ENCODE data around the gene IQCH. TPM values are rescaled to one million over a fixed set of nuclear protein-coding genes. Genes with fewer than 3 reads are reported as not detected.
"Not testable (repeated sequence)": the region's sequence is repeated elsewhere in the genome, so short reads cannot be mapped to it uniquely, and the experiment has no call there.

The IQCH gene
- total RNA-seq, 1 donor from 2014 or later, result 6.9 TPM

DNA sequence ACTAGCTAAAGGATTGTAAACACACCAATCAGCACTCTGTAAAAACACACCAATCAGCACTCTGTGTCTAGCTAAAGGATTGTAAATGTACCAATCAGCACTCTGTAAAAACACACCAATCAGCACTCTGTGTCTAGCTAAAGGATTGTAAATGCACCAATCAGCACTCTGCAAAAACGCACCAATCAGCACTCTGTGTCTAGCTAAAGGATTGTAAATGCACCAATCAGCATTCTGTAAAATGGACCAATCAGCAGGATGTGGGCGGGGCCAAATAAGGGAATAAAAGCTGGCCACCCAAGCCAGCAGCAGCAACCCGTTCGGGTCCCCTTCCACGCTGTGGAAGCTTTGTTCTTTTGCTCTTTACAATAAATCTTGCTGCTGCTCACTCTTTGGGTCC is 8.0 kb upstream of the IQCH start:
- not testable (repeated sequence) for DNase-seq (ENCODE audit: low read depth)

DNA sequence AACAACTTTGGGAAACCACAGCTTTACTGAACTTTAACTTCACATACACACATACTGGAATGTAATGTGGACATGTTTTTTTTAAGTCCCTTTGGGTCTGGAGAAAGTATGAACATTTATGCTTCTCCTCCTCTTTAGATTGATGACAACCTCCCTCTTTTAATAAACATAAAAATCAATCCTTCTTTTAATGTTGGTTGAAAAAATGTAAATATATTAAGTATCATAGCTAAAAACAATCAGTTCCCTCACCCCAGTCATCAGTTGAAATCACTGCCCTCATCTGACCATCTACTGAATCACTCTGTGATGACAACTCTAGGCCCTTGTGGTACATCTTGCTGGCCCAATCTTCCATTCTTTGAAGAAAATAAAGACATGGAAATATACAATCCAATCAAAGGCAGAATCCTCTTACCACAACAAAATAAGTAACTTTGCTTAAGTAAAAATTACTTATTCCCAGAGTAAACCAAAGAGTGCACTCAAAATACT is 6.5 kb upstream of the IQCH start:
- DNase-seq (ENCODE audit: low read depth), result no peak

DNA sequence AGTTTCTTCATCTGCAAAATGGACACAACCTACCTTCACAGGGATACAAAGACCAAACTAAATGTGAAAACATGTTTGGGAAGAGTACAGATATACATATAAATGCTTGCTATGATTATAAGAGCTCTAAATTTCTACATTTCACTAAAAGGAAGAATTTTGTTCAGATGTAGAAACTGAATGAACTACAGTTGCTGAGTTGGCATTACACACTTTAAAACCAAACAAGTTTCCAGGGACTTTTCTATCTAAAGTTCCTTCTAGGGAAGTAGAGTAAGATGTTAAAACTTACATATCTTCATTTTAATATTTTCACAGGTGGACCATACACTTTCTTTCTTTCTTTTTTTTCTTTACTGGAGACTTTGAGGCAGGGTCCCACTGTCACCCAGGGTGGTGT is 4.8 kb upstream of the IQCH start:
- no peak for DNase-seq (ENCODE audit: low read depth)

DNA sequence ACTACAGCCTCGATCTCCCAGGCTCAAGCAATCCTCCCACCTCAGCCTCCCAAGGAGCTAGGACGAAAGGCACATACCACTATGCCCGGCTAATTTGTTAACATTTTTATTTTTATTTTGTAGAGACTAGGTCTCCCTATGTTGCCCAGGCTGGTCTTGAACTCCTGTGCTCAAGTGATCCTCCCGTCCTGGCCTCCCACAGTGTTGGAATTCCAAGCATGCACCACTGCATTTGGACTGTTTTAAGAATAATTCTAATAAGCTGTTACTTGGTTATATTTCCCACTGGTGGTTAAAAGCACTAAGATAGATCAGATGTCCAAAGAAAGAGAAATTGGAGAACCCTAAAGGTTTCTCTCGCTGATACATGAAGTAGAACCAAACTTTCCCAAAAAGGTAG is 3.3 kb upstream of the IQCH start:
- no peak for DNase-seq (ENCODE audit: low read depth)

DNA sequence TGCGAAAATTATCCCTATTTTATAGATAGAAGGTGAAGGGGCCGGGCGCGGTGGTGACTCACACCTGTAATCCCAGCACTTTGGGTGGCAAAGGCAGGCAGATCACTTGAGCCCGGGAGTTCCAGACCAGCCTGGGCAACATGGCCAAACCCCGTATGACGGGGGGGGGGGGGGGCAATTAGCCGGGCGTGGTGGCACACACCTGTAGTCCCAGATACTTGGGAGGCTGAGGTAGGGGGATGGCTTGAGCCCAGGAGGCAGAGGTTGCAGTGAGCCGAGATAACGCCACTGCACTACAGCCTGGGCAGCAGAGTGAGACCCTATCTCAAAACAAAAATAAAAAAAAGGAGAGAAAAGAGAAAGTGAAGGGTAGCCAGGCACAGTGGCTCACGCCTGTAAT is 1.5 kb upstream of the IQCH start:
- DNase-seq (ENCODE audit: low read depth), result no peak

DNA sequence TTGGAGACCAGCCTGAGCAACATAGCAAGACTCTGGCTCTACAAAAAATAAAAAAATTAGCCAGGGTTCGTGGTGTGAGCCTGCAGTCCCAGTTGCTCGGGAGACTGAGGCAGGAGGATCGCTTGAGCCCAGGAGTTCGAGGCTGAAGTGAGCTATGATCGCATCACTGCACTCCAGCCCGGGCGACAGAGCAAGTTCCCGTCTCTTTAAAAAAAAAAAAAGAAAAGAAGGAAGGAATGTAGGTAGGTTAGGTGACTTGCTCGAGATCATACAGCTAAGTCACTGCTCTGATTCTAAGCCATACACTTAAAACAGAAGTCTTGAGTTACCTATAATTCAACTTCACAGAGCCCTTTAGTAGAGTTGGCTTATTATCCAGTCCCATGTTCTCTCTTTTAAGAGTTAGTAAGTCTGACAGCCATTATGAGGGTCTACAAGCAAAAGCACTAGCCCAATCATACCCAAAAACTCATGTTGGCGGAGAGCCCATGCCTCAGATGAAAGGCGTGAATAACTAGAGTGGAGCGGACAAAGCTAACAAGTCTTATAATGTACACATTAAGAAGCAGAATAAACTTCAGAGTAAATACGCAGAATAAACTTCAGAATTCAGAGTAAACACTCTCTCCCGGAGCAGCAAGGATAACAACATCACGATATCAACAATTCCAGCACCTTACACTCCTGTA is 893 bp upstream of the IQCH start:
- peak; percentile 28 for DNase-seq (ENCODE audit: low read depth)

DNA sequence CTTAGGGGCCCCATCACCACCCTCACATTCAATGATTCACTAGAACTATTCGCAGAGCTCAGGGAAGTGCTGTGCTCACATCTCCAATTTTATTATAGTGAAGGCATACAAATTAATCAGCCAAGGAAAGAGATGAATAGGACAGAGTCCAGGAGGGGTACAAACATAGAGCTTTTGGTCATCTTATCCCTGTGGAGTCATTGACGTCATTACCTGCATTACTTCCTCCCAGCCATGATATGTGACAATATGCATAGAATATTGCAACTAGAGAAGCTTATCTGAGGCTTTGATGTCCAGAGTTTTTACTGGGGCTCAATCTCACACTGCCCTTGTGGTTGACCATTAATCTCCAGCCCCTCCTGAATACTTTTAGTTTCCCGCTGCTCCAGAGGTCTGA is 1.5 kb downstream of the IQCH start:
- DNase-seq (ENCODE audit: low read depth), result no peak

DNA sequence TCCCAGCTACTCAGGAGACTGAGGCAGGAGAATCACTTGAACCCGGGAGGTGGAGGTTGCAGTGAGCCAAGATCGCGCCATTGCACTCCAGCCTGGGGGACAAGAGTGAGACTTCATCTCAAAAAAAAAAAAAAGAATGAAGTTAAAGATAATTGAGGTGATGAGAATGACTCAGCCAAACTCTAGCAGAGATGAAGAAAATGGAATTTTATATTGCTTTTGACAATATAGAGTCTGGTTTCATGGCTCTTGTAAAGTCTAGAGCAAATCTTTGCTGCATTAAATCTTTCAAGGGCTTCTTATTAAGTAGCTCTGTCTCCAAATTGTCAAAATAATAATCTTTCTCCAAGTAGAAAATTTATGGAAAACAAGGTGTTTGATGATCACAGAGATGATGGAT is 3.8 kb downstream of the IQCH start:
- DNase-seq (ENCODE audit: low read depth), result not testable (repeated sequence)

DNA sequence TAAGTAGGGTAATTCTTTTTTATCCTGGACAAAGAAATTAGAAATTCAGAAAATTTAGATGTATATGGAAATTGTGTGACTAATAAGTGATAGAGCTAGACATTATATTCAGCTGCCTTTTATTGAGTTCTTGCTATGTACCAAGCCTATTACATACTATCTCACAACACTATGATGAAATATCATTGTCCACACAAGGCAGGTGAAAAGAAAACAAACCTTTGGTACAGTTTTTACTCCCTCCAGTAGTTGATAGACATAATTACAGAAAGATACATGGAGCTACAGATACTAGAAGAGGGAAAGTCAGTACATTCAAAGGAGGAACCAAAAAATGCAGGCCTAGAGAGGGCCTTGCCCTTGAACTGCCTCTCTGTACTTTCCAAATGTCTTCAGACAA is 4.8 kb downstream of the IQCH start:
- no peak for DNase-seq (ENCODE audit: low read depth)

DNA sequence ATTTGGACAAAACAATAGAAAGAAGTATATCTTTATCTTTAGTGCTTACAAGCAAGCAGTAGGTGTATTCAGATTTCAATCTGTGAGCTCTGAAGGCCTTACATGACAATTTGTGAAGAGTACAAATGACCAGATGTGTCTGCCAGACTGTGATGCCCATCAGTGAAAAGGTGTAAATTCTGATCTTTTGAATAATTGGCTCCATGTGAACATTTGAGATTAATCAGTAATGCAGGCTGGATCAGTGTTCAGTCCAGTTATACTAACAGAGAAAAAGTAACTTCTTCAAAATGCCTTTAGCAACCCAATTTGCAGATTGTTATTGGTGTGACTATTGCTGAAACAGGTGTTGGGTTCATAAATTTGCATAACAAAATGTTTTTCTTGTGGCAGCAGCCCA is 5.2 kb downstream of the IQCH start:
- no peak for DNase-seq (ENCODE audit: low read depth)

DNA sequence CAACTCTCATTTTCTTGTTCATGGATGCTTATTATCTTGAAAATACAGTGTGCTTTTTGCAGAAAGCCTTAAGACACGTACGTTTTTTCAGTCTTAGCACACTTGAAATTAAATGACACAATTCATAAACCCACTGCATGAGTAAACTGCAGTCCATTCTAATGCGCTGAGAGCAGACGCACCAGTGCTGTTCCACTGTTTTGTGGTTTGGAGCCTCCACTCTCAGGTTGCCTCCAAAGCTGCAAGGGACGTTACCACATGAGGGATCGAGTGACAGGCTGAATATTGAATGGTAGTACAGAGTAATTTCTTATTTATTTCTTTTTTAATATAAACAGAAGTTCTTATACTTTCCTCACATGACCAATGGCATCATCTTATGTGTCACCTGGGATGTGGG is 12.3 kb downstream of the IQCH start:
- DNase-seq (ENCODE audit: low read depth), result peak; percentile 5

DNA sequence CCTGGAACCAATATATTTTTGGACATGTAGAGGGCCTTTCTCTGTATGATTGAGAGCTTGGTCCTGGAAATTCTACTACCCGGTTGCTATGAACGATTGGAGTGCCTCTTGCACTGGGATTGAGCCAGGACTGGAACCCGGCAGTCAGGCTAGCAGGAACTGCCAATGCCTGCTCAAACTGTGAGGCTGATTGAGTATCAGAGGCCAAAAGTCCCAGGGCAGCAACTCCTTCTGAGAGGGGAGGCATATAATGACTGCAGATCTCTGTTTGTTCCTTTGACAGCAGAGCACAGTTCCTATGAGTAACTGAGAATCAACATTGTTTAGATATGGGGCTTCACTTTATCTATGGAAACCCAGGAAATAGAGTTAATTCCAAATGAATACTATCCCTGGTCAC is 12.9 kb downstream of the IQCH start:
- no peak for DNase-seq (ENCODE audit: low read depth)

DNA sequence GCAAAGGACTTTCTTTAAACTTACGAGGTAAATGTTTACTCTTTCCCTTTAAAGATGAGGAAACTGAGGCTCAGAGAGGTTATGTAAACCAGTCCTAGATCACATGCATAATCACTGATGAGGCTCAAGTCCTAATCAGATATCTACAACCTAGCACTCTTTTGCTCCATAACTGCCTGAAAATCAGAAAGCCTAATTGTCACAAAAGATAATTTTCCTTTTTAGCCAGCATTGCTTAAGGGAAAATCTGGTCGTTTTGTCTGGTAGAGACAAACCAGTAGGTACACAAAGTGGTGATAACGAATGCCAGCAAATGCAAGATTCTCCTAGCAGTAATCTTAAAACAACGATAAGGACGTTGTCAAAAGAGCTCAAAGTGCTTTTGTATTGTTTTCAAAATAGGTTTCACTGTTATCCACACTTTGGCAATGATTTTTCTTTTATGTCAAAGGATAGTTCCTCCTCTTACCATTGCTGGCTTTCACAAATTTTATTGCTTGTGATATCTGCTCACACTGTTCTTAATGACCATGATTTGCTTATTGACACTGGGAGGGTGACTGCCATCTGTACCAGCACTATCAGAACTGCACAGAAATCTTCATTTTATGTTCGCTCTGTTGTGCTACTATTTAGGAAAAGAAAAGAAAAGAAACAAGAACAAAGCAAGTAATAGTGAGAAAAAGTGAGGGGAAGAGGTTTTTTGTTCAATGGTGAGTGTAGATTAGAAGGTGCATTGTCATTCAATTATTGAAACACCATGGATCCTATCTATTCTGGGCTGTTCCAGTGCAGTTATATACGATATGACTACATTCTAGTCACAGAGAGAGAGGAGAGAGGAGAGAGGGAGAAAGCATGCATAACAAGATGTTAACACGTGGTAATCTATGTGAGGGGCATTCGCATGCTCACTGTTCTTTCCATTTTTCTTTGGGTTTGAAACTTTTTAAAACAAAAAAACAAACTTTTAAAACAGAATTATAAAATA is 13.7 kb downstream of the IQCH start:
- DNase-seq (ENCODE audit: low read depth), result no peak

DNA sequence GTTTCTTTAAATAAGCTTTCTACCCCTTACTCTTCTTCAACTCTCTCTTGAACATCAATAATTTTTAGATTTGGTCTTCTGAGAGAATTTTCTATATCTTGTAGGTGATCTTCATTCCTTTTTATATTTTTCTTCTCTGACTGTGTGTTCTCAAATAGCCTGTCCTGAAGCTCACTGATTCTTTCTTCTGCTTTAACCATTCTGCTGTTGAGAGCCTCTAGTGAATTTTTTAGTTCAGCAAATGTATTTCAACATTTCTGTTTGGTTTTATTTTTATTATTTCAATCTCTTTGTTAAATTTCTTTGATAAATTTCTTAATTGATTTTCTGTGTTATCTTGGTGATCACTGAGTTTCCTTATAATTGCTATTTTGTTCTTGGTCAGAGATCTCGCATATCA is 19.6 kb downstream of the IQCH start:
- DNase-seq (ENCODE audit: low read depth), result no peak

DNA sequence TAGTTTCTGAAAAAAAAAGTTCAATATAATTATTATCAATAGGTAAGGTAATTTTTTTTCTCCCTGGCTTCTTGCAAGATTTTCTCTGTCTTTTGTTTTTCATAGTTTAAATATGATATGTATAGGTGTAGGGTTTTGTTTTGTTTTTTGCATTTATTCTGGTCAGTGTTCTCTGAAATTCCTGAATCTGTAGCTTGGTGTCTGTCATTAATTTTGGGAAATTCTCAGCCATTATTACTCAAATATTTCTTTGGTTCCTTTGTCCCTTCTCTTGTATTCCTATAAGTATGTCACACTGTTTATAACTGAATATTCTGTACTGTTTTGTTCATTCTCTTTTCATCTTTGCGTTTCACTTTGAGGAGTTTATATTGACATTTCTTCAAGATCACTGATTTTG is 22.1 kb downstream of the IQCH start:
- no peak for DNase-seq (ENCODE audit: low read depth)

DNA sequence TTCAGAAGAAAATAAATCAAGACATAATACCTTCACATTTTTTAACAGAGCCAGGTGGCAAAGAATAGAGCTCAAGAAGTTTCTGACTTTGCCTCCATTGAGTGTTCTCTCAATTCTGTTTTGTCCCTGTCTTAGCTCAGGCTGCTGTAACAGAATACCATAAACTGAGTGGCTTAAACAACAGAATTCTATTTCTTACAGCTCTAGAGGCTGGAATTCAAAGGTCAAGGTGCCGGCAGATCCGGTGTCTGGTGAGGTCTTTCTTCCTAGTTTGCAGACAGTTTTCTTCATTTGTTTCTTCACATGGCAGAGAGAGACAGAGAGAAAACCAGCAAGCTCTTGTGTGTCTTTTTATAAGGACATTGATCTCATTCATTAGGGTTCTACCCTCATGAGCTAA is 25.6 kb downstream of the IQCH start:
- no peak for DNase-seq (ENCODE audit: low read depth)

DNA sequence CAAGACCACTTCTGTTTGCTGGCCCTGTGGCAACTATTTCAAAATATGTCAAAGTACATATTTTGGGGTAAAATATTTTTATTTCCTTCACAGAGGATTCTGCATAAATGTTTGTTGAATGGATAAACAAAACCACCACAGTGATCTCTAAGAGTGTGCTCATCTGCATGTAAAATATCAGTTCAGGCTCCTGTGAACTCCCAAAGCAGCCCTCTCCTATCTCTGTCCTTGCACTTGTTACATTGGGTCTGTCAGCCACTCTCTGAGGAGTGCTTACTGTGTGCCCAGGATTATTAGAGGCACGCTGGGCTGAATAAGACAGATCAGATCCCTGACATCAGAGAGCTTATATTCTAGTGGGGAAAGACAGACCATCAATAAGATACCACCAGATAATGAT is 27.1 kb downstream of the IQCH start:
- no peak for DNase-seq (ENCODE audit: low read depth)

DNA sequence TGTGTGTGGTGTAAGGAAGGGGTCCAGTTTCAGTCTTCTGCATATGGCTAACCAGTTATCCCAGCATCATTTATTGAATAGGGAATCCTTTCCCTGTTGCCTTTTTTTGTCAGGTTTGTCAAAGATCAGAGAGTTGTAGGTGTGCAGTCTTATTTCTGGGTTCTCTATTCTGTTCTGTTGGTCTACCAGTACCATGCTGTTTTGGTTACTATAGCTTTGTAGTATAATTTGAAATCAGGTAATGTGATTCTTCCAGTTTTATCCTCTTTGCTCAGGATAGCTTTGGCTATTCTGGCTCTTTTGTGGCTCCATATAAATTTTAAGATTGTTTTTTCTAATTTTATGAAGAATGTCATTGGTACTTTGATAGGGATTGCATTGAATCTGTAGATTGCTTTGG is 31.0 kb downstream of the IQCH start:
- DNase-seq (ENCODE audit: low read depth), result not testable (repeated sequence)

DNA sequence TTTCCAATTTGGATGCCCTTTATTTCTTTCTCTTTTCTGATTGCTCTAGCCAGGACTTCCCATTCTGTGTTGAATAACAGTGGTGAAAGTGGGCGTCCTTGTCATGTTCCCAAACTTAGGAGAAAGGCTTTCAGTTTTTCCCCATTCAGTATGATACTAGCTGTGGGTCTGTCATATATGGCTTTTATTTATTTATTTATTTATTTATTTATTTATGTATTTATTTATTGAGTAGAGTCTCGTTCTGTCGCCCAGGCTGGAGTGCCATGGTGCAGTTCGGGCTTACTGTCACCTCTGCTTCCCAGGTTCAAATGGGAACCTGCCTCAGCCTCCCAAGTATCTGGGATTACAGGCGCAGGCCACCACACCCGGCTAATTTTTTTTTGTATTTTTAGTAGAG is 31.8 kb downstream of the IQCH start:
- DNase-seq (ENCODE audit: low read depth), result not testable (repeated sequence)

DNA sequence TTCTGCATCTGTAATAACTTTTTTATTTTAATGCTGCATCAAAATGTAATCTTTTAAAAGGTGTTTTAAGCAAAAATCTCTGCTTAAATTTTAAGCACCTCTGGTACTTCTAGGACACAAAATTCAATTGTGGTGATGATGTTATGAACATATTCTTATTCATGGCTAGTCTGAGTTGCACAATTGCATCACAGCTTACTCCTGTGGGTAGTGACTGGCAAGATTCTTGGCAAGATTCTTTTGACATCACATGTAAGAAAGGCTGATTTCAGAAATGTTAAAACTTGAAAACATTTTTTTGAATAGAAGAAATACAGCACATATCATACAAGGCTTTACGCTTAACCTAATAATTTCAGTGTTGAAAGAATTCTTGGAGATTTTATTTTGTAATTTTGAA is 35.7 kb downstream of the IQCH start:
- no peak for DNase-seq (ENCODE audit: low read depth)

DNA sequence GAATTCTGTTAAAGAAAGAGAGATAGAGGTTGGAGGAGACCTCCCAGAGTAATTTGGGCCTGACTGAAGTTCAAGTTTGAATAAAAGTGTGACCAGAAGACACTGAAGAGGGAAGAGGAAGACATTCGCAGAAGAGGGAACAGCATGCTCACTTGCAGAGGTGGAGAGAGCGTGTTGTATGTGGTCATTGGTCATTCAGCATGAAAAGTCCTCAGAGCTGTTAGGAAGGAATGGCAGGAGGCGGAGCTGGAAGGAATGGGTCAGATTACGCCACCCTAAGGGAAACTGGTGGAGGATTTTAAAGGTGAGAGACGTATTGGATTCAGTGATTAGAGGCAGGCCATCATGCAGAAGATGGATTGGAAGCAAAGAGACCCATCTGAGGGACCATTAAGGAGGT is 41.6 kb downstream of the IQCH start:
- DNase-seq (ENCODE audit: low read depth), result peak; percentile 21

DNA sequence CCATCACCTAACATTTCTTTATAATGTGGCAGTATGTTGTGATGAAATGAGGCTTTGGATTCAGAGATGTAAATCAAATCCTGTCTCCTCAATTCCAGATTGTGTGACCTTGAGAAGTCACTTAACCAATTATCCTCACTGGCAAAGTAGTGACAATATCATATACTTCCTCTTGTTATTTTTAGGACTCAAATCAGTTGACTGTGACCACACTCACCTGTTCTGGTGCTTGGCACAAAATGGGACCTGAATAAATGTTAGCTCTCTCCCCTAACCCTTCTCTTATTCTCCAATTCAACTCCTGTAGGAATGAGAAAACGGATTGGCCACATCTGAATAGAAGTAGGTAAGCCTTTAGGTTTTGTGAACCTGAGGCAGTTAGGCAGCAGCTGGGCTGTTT is 42.1 kb downstream of the IQCH start:
- peak; percentile 50 for DNase-seq (ENCODE audit: low read depth)
